HG03575 (cell line): Measurements from ENCODE around the gene KCNQ1.

ENCODE experiments used
- ATAC-seq: cut with Tn5 transposase; IDR thresholded peaks from one replicate; pipeline ENCODE4 v1.9.1; 2021; ENCODE audit not compliant: unreplicated experiment, insufficient number of reproducible peaks, low FRiP score; ENCODE audit errors: extremely low read depth

KCNQ1 gene

GRCh38 chr11:2444821-2445745 is at the start of gene KCNQ1:
TSS of gene KCNQ1 (plus strand) at chr11:2445008. CDS start at chr11:2445099, 91 bp downstream.
- ATAC-seq = no peak

- ATAC-seq = no peak
Observed at GRCh38 chr11:2395211-2395730, 49.5 kb upstream of the KCNQ1 start.

- ATAC-seq = no peak
Observed at GRCh38 chr11:2395856-2396255, 49.0 kb upstream of the KCNQ1 start.

GRCh38 chr11:2396471-2396870 is 48.3 kb upstream of the KCNQ1 start:
- no peak for ATAC-seq

GRCh38 chr11:2397005-2397404 is 47.8 kb upstream of the KCNQ1 start:
- ATAC-seq = no peak

GRCh38 chr11:2398664-2399355 is 46.0 kb upstream of the KCNQ1 start:
- no peak for ATAC-seq

- no peak for ATAC-seq
Observed at GRCh38 chr11:2399488-2400068, 45.2 kb upstream of the KCNQ1 start.

- ATAC-seq = peak; percentile 54
Observed at GRCh38 chr11:2400069-2400761, 44.6 kb upstream of the KCNQ1 start, which contains the start of gene TSSC4. TSS of gene TSSC4 (plus strand) at chr11:2400750. CDS start at chr11:2402634, 1,884 bp downstream.

- ATAC-seq = no peak
Observed at GRCh38 chr11:2400762-2401435, 43.9 kb upstream of the KCNQ1 start.

- no peak for ATAC-seq
Observed at GRCh38 chr11:2401436-2401984, 43.3 kb upstream of the KCNQ1 start.

GRCh38 chr11:2402106-2402505 is 42.7 kb upstream of the KCNQ1 start:
- ATAC-seq = no peak

- ATAC-seq = no peak
Observed at GRCh38 chr11:2402890-2403645, 41.7 kb upstream of the KCNQ1 start.

- no peak for ATAC-seq
Observed at GRCh38 chr11:2404735-2405196, 40.0 kb upstream of the KCNQ1 start.

- ATAC-seq = no peak
Observed at GRCh38 chr11:2406451-2406850, 38.4 kb upstream of the KCNQ1 start.

- no peak for ATAC-seq
Observed at GRCh38 chr11:2406878-2407410, 37.9 kb upstream of the KCNQ1 start.

GRCh38 chr11:2408671-2409070 is 36.1 kb upstream of the KCNQ1 start:
- ATAC-seq = no peak

GRCh38 chr11:2409126-2409525 is 35.7 kb upstream of the KCNQ1 start:
- no peak for ATAC-seq
